HL-60/S4 treated with phorbol 12-myristate 13-acetate at 8.2 ng/mL for 4 days and 3 days (cell line): ENCODE data around the gene C4orf50.

Experiments
- in situ Hi-C: fragments of 300-500 bp; cut with MboI; formaldehyde crosslinking; loops from 2 replicates; pipeline ENCODE4 v1.15.0; 2022; ENCODE audit warnings: low sequenced_read_pairs

C4orf50 gene

DNA sequence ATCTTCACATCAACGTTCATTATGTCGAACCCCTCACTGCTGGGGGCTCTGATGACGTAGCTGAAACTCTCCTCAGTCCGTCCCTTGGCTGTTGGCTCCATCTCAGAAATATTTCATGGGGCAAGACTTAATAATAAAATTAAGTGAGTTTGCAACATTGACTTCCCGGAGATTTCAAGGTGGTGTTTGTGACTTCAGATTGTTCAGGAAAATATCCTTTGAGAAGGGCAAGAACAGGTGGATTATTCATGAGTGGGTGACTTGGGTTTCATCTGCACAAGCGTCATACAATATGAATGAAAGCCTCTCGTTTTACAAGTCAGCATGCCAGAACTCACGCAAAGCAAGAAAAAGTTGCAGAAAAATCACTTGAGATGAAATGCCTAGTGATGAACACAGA, at the start of gene C4orf50:
C4orf50 (minus strand) TSS at position 101 of the 400 bp plus-strand sequence.
- in situ Hi-C loops: no loop called here

DNA sequence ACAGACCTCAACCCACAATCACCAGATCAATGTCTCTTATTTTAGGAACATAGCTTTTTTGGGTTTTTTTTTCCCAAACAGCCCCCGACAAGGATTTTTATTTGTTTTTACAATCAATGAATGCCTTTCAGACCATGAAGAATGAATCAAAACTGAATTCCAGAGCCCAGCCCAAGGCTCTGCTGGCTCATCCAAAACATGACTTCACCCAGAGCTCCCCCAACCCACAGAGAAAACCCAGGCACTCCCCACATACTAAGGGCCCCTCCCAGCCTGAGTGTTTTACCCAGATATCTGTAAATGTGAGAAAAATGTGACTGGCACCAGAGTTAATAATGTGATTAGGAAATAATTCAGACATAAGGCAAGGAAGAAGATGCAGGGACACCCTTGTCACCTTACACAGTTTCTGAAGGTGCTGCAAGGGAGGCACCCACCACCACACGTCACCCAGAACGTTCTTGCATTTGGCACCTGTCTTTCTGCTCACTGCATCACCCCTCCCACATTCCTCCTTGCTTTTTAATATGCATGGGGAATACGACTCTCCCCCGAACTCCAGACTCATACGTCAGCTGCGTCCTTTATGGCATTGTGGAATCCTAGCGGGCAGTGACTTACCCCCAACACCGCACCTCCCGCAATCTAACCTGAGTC, 47.8 kb upstream of the C4orf50 start:
- in situ Hi-C loops: no loop called here

GRCh38 chr4:6065166-6065565, 46.9 kb upstream of the C4orf50 start:
- in situ Hi-C loops: no loop called here

DNA sequence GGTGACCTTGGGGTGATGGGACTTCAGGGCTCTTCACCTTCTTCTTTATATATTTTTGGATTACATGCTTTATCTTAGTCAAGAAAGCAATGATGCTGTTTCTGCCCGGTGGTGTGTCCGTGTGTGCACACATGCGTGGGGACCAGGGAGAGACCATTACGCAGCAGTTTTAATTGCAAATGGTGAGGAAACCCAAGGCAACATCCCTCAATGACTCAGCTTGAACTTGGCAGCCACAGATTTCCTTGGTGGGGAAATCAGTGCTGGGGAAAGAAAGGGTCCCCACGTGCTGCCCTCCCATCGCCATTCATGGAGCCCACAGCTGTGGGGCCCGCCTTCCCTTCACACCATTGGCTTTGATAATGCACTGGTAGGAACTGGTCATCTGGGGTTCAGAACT, 46.2 kb upstream of the C4orf50 start:
- in situ Hi-C loops: no loop called here

GRCh38 chr4:6063684-6064083, 45.5 kb upstream of the C4orf50 start:
- in situ Hi-C loops: no loop called here

DNA sequence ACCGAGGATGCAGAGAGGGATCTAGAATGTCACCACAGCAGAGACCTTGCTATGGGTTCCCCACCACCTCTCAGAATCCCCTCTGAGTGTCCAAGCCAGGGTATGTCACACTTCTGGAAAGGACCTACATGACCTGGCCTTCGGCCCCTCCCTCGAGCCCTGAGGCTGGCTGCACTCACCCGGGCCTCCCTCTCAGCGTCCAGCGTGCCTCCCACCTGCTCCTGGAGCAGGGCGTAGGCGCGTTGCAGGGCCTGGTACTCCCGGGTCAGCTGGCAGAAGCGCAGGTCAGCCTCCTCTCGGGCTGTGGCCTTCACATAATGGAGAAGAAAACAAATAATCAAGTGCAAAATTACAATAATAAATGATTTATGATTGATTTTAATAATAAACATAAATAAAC, 43.9 kb upstream of the C4orf50 start:
- in situ Hi-C loops: no loop called here

GRCh38 chr4:6059375-6059805, 41.2 kb upstream of the C4orf50 start:
- in situ Hi-C loops: no loop called here

GRCh38 chr4:6058531-6059374, 40.5 kb upstream of the C4orf50 start:
- in situ Hi-C loops: no loop called here

GRCh38 chr4:6056976-6057766, 38.9 kb upstream of the C4orf50 start:
- in situ Hi-C loops: no loop called here

GRCh38 chr4:6055436-6055835, 37.2 kb upstream of the C4orf50 start:
- in situ Hi-C loops: no loop called here

- in situ Hi-C loops: no loop called here
Measured at GRCh38 chr4:6055030-6055429, 36.8 kb upstream of the C4orf50 start.

- in situ Hi-C loops: no loop called here
Measured at GRCh38 chr4:6054162-6054922, 36.1 kb upstream of the C4orf50 start.

- in situ Hi-C loops: no loop called here
Measured at GRCh38 chr4:6052679-6053078, 34.4 kb upstream of the C4orf50 start.

DNA sequence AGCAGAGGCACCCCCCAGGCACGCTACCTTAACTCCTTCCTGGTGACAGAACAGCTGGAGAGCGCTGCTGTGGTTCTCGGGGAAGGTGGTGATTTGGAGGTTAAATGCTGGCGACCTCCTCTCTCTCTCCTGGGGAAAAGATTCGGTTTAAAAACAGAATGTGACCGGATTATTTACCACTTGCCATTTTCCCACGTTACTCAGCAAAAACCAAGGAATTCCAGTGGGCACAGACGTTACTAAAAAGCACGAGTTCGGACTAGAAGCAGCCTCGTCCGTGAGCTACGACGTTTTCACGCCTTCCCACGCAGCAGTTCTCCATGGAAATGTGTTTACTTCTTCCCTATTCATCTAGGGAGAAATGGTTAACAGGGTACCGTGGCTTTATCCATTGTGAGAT, 32.3 kb upstream of the C4orf50 start:
- in situ Hi-C loops: no loop called here

- in situ Hi-C loops: no loop called here
Measured at GRCh38 chr4:6049985-6050384, 31.8 kb upstream of the C4orf50 start.

GRCh38 chr4:6049278-6049677, 31.0 kb upstream of the C4orf50 start:
- in situ Hi-C loops: no loop called here

- in situ Hi-C loops: no loop called here
Measured at GRCh38 chr4:6048537-6048936, 30.3 kb upstream of the C4orf50 start.

GRCh38 chr4:6047130-6047673, 29.0 kb upstream of the C4orf50 start:
- in situ Hi-C loops: no loop called here

- in situ Hi-C loops: no loop called here
Measured at GRCh38 chr4:6046526-6047129, 28.4 kb upstream of the C4orf50 start.

GRCh38 chr4:6044805-6045204, 26.6 kb upstream of the C4orf50 start:
- in situ Hi-C loops: no loop called here
